ENCODE results near the gene SMARCA1.

DNA sequence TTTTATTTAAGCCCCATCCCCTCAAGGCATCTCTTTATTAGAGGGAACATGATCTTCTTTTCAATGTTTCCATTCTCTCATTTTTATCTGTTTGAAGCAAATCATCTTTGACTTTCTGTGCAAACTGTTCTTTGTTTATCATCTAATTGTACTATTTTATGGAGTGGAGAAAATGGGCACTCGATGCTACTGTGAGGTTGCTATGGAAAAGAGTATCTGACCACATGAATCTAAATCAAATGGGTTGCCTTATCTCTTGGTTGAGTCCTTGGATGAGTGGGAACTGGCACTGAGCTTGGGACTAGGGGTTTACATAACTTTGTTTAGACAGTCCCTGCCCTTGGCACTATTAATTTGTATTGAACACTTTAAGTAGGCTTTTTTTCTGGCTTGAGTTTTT, 25.8 kb upstream of the SMARCA1 start:
- TF ChIP-seq CTCF (IDR thresholded peaks at IDR 0.05; ENCODE audit: low read length) (no peak), EZH2 (optimal IDR thresholded peaks at IDR 0.05; ENCODE audit: low read depth, low read length) (no peak), EZH2phosphoT487 (IDR thresholded peaks at IDR 0.05; ENCODE audit: low read length) (no peak)

All from MM.1S (cell line).